Progenitor cell of endocrine pancreas (in vitro differentiated cells): ENCODE data around the gene CST9L. TPM values are rescaled to one million over a fixed set of nuclear protein-coding genes. Genes with fewer than 3 reads are reported as not detected.
A peak's percentile ranks its signal among the peaks of the same experiment; 100 is the strongest.

Source experiments
- DNase-seq: peaks from one replicate; pipeline ENCODE4 v3.0.0; 2021; ENCODE audit warnings: low spot score; ENCODE audit not compliant: unreplicated experiment
- H3K27ac Mint-ChIP-seq: 2 replicates; pipeline ENCODE4 v1.8.0; 2021; ENCODE audit warnings: mild to moderate bottlenecking, moderate library complexity, mixed read lengths
- H3K27me3 Mint-ChIP-seq: 2 replicates; pipeline ENCODE4 v1.8.0; 2021; ENCODE audit warnings: mixed read lengths
- H3K36me3 Mint-ChIP-seq: 2 replicates; pipeline ENCODE4 v1.8.0; 2022; ENCODE audit warnings: mixed read lengths; ENCODE audit not compliant: insufficient read depth
- H3K4me1 Mint-ChIP-seq: 2 replicates; pipeline ENCODE4 v1.8.0; 2021; ENCODE audit warnings: low read depth, mixed read lengths
- H3K4me3 Mint-ChIP-seq: 2 replicates; pipeline ENCODE4 v1.8.0; 2021; ENCODE audit warnings: low read depth, mild to moderate bottlenecking, moderate library complexity, mixed read lengths
- H3K9me3 Mint-ChIP-seq: 2 replicates; pipeline ENCODE4 v1.8.0; 2021; ENCODE audit warnings: low read depth, mixed read lengths
- CTCF ChIP-seq: fragments of 200-600 bp; sonication (generic); IDR thresholded peaks from one replicate; pipeline ENCODE4 v1.5.0; 2021; ENCODE audit warnings: antibody characterized with exemption, mild to moderate bottlenecking; ENCODE audit not compliant: unreplicated experiment
- total RNA-seq: library from RNA; stranded (reverse); gene quantifications from 2 replicates; pipeline ENCODE4 v1.2.1, GENCODE V29; 2021

Gene CST9L
- total RNA-seq, 1 donor from 2014 or later, result not detected

- H3K4me1 Mint-ChIP-seq, result no peaks in the 10 kb centered on the region
- no peak for TF ChIP-seq CTCF
- no peaks in the 10 kb centered on the region for H3K27me3 Mint-ChIP-seq
- H3K36me3 Mint-ChIP-seq, result no peaks in the 10 kb centered on the region
- no peaks in the 10 kb centered on the region for H3K9me3 Mint-ChIP-seq
- H3K27ac Mint-ChIP-seq, result no peak overlapping the region
- DNase-seq, result no peak
- no peak overlapping the region for H3K4me3 Mint-ChIP-seq
Measured at GRCh38 chr20:23596579-23597250, 28.4 kb upstream of the CST9L start.

GRCh38 chr20:23595941-23596340, 27.7 kb upstream of the CST9L start:
- no peaks in the 10 kb centered on the region for H3K27me3 Mint-ChIP-seq
- no peak overlapping the region for H3K4me3 Mint-ChIP-seq

GRCh38 chr20:23588434-23589403, 20.4 kb upstream of the CST9L start:
- DNase-seq, result no peak
- H3K9me3 Mint-ChIP-seq, result no peaks in the 10 kb centered on the region
- no peaks in the 10 kb centered on the region for H3K27me3 Mint-ChIP-seq
- no peak overlapping the region for H3K27ac Mint-ChIP-seq
- TF ChIP-seq CTCF, result no peak
- H3K36me3 Mint-ChIP-seq, result no peaks in the 10 kb centered on the region
- peaks cover 8% of the 10 kb centered on the region for H3K4me1 Mint-ChIP-seq
- H3K4me3 Mint-ChIP-seq, result peak overlapping the region; percentile 40

More at GRCh38 chr20:23595941-23596340, 27.7 kb upstream of the CST9L start:
- H3K9me3 Mint-ChIP-seq, result no peaks in the 10 kb centered on the region
- no peak for DNase-seq
- no peaks in the 10 kb centered on the region for H3K36me3 Mint-ChIP-seq
- no peak for TF ChIP-seq CTCF
- no peak overlapping the region for H3K27ac Mint-ChIP-seq
- no peaks in the 10 kb centered on the region for H3K4me1 Mint-ChIP-seq

GRCh38 chr20:23587631-23588030, 19.3 kb upstream of the CST9L start:
- no peaks in the 10 kb centered on the region for H3K36me3 Mint-ChIP-seq
- H3K9me3 Mint-ChIP-seq, result no peaks in the 10 kb centered on the region
- DNase-seq, result no peak
- no peak overlapping the region for H3K4me3 Mint-ChIP-seq
- H3K27me3 Mint-ChIP-seq, result no peaks in the 10 kb centered on the region
- peaks cover 8% of the 10 kb centered on the region for H3K4me1 Mint-ChIP-seq
- no peak overlapping the region for H3K27ac Mint-ChIP-seq
- TF ChIP-seq CTCF, result no peak

GRCh38 chr20:23586735-23587525, 18.6 kb upstream of the CST9L start:
- TF ChIP-seq CTCF, result no peak
- H3K27me3 Mint-ChIP-seq, result no peaks in the 10 kb centered on the region
- no peak for DNase-seq
- no peak overlapping the region for H3K4me3 Mint-ChIP-seq
- no peaks in the 10 kb centered on the region for H3K9me3 Mint-ChIP-seq
- peaks cover 8% of the 10 kb centered on the region for H3K4me1 Mint-ChIP-seq
- H3K27ac Mint-ChIP-seq, result no peak overlapping the region
- H3K36me3 Mint-ChIP-seq, result no peaks in the 10 kb centered on the region
